GM21447 (cell line): Measurements from ENCODE around the gene ACTN4.

Experiments
- ATAC-seq: cut with Tn5 transposase; IDR thresholded peaks from one replicate; pipeline ENCODE4 v1.9.1; 2021; ENCODE audit not compliant: unreplicated experiment

Gene ACTN4

GRCh38 chr19:38708413-38709024 is 61.1 kb downstream of the ACTN4 start:
- ATAC-seq, result no peak

DNA sequence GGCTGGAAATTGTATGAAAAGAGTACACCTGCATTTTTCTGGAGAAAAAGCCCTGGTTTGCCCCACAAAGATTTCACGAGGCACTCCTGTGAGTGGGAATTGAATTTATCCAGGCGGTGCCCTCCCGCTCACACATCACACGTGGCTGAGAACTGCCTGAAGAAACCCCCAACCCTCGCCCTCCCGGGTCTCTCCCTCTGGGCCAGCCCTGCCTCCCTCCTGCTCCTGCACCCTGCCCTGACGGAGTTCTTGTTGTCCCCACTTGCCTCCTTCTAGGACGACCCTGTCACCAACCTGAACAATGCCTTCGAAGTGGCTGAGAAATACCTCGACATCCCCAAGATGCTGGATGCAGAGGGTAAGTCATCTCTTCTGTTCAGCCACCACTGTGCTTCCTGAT is 61.7 kb downstream of the ACTN4 start:
- no peak for ATAC-seq

DNA sequence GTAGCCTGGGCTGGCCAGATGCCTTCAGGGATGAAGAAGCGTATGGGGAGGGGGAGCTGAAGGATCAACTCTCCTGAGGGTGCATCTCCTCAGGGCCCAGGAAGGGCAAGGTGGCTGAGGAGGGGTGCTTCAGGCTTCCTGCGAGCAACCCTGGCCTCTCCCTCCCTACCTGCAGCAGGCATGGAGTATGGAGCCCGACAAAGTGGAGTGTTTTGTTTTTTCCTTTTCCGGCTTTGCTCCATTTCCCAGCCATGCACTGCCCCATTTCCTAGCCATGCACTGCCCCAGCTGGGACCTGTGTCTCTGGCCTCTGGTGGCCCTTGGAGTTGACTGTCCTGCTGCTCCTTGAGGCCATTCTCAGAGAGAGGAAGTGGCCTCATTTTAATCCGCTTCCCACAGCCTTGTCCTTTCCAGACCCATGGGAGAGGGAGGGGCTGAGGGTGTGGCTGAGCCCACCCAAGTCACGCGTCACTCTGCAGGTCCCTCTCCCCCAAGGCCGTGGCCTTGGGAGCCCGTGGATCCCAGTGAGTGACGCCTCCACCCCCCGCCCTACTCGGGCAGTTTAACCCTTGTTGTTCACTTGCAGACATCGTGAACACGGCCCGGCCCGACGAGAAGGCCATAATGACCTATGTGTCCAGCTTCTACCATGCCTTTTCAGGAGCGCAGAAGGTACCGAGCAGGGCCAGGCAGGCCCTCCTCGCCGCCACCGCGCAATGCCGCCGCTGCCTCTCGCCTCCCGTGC is 62.4 kb downstream of the ACTN4 start:
- no peak for ATAC-seq

DNA sequence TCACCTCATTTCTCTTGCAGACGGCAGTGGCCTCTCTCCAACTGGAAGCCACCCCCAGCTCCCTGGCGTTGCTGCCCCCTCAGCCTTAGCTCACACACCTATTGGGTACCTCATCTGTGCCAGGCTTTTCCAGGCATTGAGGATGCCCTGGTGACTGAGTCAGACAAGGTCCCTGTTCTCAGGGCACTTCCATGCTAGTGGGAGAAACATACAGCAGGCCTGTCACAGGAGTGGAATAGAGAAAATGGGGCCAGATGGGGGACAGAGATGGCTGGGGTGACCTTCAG is 62.9 kb downstream of the ACTN4 start:
- ATAC-seq, result no peak

DNA sequence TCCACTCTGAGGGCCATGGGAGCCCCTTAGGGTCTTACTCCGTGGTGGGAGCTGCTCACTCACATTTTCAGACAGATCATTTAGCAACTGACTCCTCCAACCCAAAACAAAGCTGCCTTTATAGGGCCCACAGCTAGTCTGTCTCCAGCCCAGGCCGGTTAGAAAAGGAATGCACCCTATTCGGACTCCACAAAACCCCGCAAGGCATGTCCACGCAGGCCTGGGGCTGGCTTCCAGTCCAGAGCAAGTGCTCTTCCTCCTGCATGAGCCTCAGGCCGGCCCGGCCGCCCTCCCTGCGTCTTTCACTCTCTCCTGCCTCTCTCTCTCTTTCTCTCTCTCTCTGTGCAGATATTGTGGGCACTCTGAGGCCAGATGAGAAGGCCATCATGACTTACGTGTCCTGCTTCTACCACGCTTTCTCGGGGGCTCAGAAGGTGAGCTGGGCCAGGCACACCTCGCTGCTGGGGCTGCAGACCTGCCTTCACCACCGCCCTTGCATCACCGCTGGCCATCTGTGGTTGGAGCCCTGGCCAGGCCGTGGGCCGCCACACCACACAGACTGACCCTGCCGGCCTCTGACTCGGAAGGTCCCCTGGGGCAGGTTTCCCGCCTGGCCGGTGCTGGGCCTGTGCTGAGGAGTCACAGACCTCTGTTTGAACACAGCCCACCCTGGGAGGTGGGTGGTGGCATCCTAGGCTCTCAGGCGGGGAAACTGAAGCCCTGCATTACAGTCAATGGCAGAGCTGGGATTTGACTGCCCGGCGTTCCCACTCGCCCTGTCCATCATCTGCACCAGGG is 63.7 kb downstream of the ACTN4 start:
- ATAC-seq, result no peak

- ATAC-seq, result no peak
Measured at GRCh38 chr19:38711726-38712153, 64.3 kb downstream of the ACTN4 start.

- no peak for ATAC-seq
Measured at GRCh38 chr19:38712161-38712748, 64.8 kb downstream of the ACTN4 start.

GRCh38 chr19:38713227-38713649 is 65.8 kb downstream of the ACTN4 start:
- ATAC-seq, result no peak

GRCh38 chr19:38713865-38714264 is 66.4 kb downstream of the ACTN4 start:
- no peak for ATAC-seq

GRCh38 chr19:38714354-38714778 is 66.9 kb downstream of the ACTN4 start:
- ATAC-seq, result no peak

DNA sequence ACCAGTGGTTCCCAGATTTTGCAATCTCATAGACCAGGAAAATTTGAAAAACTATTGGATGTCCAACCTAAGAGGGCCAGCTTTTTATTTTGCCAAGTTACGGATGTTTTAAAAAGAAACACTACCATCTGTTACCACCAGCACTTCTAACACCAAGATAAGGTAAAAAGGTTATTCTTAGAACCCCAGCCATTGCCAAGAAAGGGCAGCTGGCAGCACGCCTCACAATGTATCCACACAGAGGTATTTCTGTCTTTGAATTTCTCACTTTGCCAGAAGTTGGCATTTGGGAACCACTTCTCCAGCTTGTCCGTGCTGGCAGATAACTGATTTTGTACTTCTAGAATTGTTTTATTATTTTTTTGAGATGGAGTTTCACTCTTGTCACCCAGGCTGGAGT is 68.1 kb downstream of the ACTN4 start:
- no peak for ATAC-seq

GRCh38 chr19:38717051-38717450 is 69.6 kb downstream of the ACTN4 start:
- ATAC-seq, result no peak

DNA sequence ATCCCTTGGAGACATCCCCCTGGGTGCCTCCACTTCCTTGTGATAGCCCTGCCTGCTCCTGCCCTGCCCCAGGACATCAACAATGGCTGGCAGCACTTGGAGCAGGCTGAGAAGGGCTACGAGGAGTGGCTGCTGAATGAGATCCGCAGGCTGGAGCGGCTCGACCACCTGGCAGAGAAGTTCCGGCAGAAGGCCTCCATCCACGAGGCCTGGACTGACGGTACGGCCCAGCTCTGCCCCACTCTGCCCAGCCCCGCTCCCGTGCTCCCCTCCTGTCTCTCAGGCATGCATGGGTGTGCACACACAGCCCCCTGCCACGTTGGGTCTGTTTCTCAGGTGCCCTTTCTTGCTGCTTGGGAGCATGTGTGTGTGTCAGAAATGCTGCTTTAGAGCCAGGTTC is 70.4 kb downstream of the ACTN4 start:
- ATAC-seq, result no peak

GRCh38 chr19:38718747-38719543 is 71.5 kb downstream of the ACTN4 start:
- ATAC-seq, result no peak

DNA sequence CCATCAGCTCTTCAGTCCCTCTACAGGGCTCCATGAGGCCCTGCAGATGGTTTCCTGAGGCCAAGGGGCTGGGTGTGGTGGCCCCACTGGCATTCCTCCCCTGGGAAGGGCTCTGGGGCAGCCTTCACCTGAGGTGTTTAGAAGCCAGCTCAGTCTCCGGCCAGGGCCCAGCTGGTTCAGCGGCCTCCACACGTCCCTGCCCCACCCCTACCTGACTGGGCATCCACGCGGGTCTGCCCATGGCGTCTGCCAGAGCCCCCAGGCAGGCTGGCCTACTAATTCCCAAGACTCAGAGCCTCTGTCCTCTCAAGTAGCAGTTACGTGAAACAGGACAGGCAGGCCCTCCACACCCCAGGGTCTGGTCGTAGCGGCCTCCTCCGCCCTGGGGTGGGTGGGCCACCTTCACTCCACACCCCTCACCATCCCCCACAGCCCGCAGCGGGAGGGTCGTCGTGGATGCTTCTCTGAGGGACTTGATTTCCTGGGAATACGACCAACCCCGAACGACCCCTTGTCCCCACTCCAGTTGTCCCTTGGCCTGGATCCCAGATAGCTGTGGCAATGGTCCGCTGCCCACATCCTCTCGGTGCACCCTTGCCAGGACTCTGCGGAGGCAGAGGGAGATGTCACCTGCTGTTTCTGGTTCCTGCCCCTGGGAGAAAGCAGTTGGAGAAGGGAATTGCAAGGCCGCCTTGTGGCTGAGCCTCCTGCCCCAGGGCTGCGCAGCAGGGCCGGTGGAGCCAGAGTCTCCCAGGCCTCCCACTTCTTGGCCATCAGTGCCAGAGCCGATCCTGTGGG is 72.5 kb downstream of the ACTN4 start:
- no peak for ATAC-seq

- ATAC-seq, result no peak
Measured at GRCh38 chr19:38720559-38721236, 73.2 kb downstream of the ACTN4 start.

- ATAC-seq, result no peak
Measured at GRCh38 chr19:38721496-38721895, 74.0 kb downstream of the ACTN4 start.

DNA sequence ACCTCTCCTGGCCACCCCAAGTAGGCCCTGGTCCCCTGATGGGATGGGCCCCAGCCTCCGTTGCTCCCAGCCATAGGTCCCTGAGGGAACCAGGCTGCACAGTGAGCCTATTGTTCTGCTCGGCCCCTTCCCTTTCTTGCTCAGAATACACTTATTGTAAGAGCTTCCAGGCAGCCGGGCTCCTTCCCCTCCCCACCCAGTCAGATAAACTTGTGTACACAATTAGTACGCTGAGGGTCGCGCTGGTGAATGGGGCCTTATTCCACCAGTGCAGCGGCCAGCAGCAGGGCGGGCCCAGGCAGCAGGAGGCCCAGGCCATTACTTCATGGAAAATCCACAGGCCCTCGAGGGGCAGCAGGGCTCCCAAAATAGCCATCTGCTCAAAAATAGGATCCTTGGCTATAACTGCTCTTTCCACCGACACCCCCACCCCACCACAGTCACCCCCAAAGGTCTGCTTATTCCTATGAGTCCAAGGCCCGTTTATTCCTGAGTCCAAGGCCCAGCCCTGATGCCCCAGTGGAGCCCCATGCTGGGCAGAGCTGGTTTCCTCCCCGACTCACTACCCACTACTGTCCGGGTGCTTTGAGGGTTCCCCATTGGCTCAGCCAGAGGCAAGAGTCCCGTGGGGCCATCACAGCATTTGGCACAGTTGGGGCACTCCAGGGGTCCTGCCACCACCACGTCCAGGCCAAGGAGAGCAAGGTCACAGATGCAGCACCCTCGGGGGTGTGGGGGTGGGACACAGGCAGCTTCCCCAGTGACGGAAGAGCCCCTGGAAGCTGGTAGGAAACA is 74.7 kb downstream of the ACTN4 start:
- no peak for ATAC-seq
